ENCODE data around the gene WWOX. TPM values are rescaled to one million over a fixed set of nuclear protein-coding genes. Genes with fewer than 3 reads are reported as not detected.

WWOX gene
- total RNA-seq, 1 experiment from 2014 or later: 15.6 TPM

- Histone ChIP-seq H3K23me2 (ENCODE audit: insufficient read length, low read depth, low read length, poor library complexity, severe bottlenecking) (no peaks in the 10 kb centered on the region), H3K27ac (ENCODE audit: insufficient read length, low read depth, low read length) (no peak overlapping the region), H4K8ac (replicated peaks; ENCODE audit: insufficient read length, low read depth, low read length) (no peak overlapping the region), H2BK20ac (ENCODE audit: low read depth, low read length, poor library complexity, severe bottlenecking) (no peak overlapping the region), H4K20me1 (ENCODE audit: control insufficient read depth, insufficient read depth, insufficient read length) (no peaks in the 10 kb centered on the region), H3K23ac (ENCODE audit: insufficient read length, low read depth, low read length) (no peak overlapping the region), H3K79me1 (ENCODE audit: insufficient read depth, low read depth, low read length, poor library complexity, severe bottlenecking) (no peaks in the 10 kb centered on the region), H4K91ac (ENCODE audit: insufficient read length, low read depth, low read length) (no peak overlapping the region), H3K4me2 (ENCODE audit: insufficient read depth, insufficient read length, low read length) (no peak overlapping the region), H3K4me1 (ENCODE audit: insufficient read depth, low read length) (peaks cover 5% of the 10 kb centered on the region; the same call in 1 of the 2 replicates), H3K56ac (ENCODE audit: insufficient read length, low read depth, low read length) (no peak overlapping the region), H3T11ph (ENCODE audit: low read length) (no peak overlapping the region), H3K18ac (ENCODE audit: insufficient read length, low read depth, low read length) (no peak overlapping the region), H2AFZ (ENCODE audit: low read length) (no peak overlapping the region), H4K5ac (ENCODE audit: insufficient read length, low read depth, low read length) (no peak overlapping the region), H3K4ac (ENCODE audit: low read depth, low read length) (no peak overlapping the region), H3K9me3 (ENCODE audit: control insufficient read depth, low read depth, low read length) (no peaks in the 10 kb centered on the region), H2BK120ac (ENCODE audit: low read depth, low read length, poor library complexity, severe bottlenecking) (no peak overlapping the region), H3K14ac (ENCODE audit: insufficient read depth, low read length) (no peak overlapping the region), H3K27me3 (ENCODE audit: insufficient read depth, low read length) (no peaks in the 10 kb centered on the region), H2BK12ac (ENCODE audit: insufficient read length, low read depth, low read length) (no peak overlapping the region), H2BK15ac (ENCODE audit: low read depth, low read length) (no peak overlapping the region), H3K9ac (ENCODE audit: extremely low read depth, insufficient read length, low read length) (no peak overlapping the region), H2BK5ac (ENCODE audit: insufficient read length, low read length) (no peak overlapping the region), H2AK5ac (ENCODE audit: insufficient read length, low read length) (no peak overlapping the region), H3K79me2 (ENCODE audit: insufficient read depth, low read length) (no peaks in the 10 kb centered on the region)
- 100% methylated on average over 1 of the region's 6 CpGs for WGBS (ENCODE audit: extremely low coverage, insufficient read length, low lambda C conversion rate)
- Mint-ChIP-seq H3K4me1 (peaks cover 42% of the 10 kb centered on the region in 2 experiments), H3K4me3 (no peak overlapping the region), H3K27ac (no peak overlapping the region), H3K36me3 (ENCODE audit: insufficient read depth in 1 of 3, low read depth in 3 of 3) (no peaks in the 10 kb centered on the region), H3K27me3 (ENCODE audit: low read depth) (no peaks in the 10 kb centered on the region), H3K9me3 (no peaks in the 10 kb centered on the region)
- no peak for TF ChIP-seq CTCF (conservative IDR thresholded peaks at IDR 0.05)
- peak; percentile 31 for DNase-seq
Observed at GRCh38 chr16:78324649-78325285, 225.3 kb downstream of the WWOX start.
